Endothelial cell (in vitro differentiated cells): ENCODE measurements around the gene HDAC5. TPM values are rescaled to one million over a fixed set of nuclear protein-coding genes. Genes with fewer than 3 reads are reported as not detected.

Experiments used
- DNase-seq: peaks from one replicate; pipeline ENCODE4 v3.0.0; 2021; ENCODE audit warnings: low spot score
- H3K27ac Mint-ChIP-seq: one replicate; pipeline ENCODE4 v1.8.0; 2021; ENCODE audit warnings: mixed read lengths, inconsistent platforms; ENCODE audit not compliant: unreplicated experiment
- H3K27me3 Mint-ChIP-seq: one replicate; pipeline ENCODE4 v1.8.0; 2021; ENCODE audit warnings: mild to moderate bottlenecking, moderate library complexity, mixed read lengths, inconsistent platforms; ENCODE audit not compliant: unreplicated experiment
- H3K36me3 Mint-ChIP-seq: one replicate; pipeline ENCODE4 v1.8.0; 2021; ENCODE audit warnings: mild to moderate bottlenecking, low read depth, mixed read lengths, inconsistent platforms; ENCODE audit not compliant: unreplicated experiment
- H3K4me1 Mint-ChIP-seq: one replicate; pipeline ENCODE4 v1.8.0; 2021; ENCODE audit warnings: mild to moderate bottlenecking, mixed read lengths, inconsistent platforms; ENCODE audit not compliant: unreplicated experiment
- H3K4me3 Mint-ChIP-seq: one replicate; pipeline ENCODE4 v1.8.0; 2021; ENCODE audit warnings: mild to moderate bottlenecking, mixed read lengths, inconsistent platforms; ENCODE audit not compliant: unreplicated experiment
- H3K9me3 Mint-ChIP-seq: one replicate; pipeline ENCODE4 v1.8.0; 2021; ENCODE audit warnings: mixed read lengths, inconsistent platforms; ENCODE audit not compliant: unreplicated experiment
- CTCF ChIP-seq: fragments of 200-600 bp; sonication (generic); IDR thresholded peaks from one replicate; pipeline ENCODE4 v1.5.0; 2021; ENCODE audit warnings: antibody characterized with exemption; ENCODE audit not compliant: unreplicated experiment
- total RNA-seq: library from RNA; stranded (reverse); fragmentation: NEBNext Ultra II Directional; extraction: Animal tissue kit (Norgen Biotek cat#: 25700); gene quantifications from one replicate; pipeline ENCODE4 v1.2.1, GENCODE V29; 2021; ENCODE audit not compliant: unreplicated experiment

The HDAC5 gene
- total RNA-seq, 1 donor from 2014 or later = 51.4 TPM

GRCh38 chr17:44033861-44034408 is 89.5 kb downstream of the HDAC5 start:
- peak overlapping the region; percentile 33 for H3K27ac Mint-ChIP-seq
- peaks cover 2% of the 10 kb centered on the region for H3K27me3 Mint-ChIP-seq
- no peak for TF ChIP-seq CTCF
- H3K36me3 Mint-ChIP-seq = peaks cover 36% of the 10 kb centered on the region
- H3K4me3 Mint-ChIP-seq = no peak overlapping the region
- DNase-seq = no peak
- no peaks in the 10 kb centered on the region for H3K9me3 Mint-ChIP-seq
- peaks cover 19% of the 10 kb centered on the region for H3K4me1 Mint-ChIP-seq

- DNase-seq = no peak
- Mint-ChIP-seq H3K9me3 (no peaks in the 10 kb centered on the region), H3K27ac (no peak overlapping the region), H3K27me3 (peaks cover 2% of the 10 kb centered on the region), H3K36me3 (peaks cover 26% of the 10 kb centered on the region), H3K4me1 (peaks cover 20% of the 10 kb centered on the region), H3K4me3 (no peak overlapping the region)
- TF ChIP-seq CTCF = no peak
These were observed 93.0 kb downstream of the HDAC5 start for GRCh38 chr17:44030482-44030881.

GRCh38 chr17:44029736-44030135 is 93.7 kb downstream of the HDAC5 start:
- peaks cover 23% of the 10 kb centered on the region for H3K4me1 Mint-ChIP-seq
- H3K9me3 Mint-ChIP-seq = no peaks in the 10 kb centered on the region
- peaks cover 2% of the 10 kb centered on the region for H3K27me3 Mint-ChIP-seq
- no peak for TF ChIP-seq CTCF
- DNase-seq = no peak
- peaks cover 26% of the 10 kb centered on the region for H3K36me3 Mint-ChIP-seq
- H3K4me3 Mint-ChIP-seq = no peak overlapping the region
- H3K27ac Mint-ChIP-seq = peak overlapping the region; percentile 2

Other genes starting within 250 kb of the HDAC5 start
- gene MPP2, start 216.1 kb downstream of the HDAC5 start, total RNA-seq = 8.4 TPM
- not detected for gene PPY, start 181.2 kb downstream of the HDAC5 start, total RNA-seq
- gene PYY, start 169.7 kb downstream of the HDAC5 start, total RNA-seq = not detected
- 1.2 TPM for gene NAGS, start 119.0 kb downstream of the HDAC5 start, total RNA-seq
- gene TMEM101, start 108.7 kb downstream of the HDAC5 start, total RNA-seq = 32.1 TPM
- 63.0 TPM for gene LSM12, start 57.0 kb downstream of the HDAC5 start, total RNA-seq
- gene G6PC3, start 52.9 kb downstream of the HDAC5 start, total RNA-seq = 113 TPM
- gene HROB, start 18.3 kb upstream of the HDAC5 start, total RNA-seq = 6.1 TPM
- not detected for gene ASB16, start 47.1 kb upstream of the HDAC5 start, total RNA-seq
- gene TMUB2, start 63.3 kb upstream of the HDAC5 start, total RNA-seq = 39.2 TPM
- gene ATXN7L3, start 76.2 kb upstream of the HDAC5 start, total RNA-seq = 152 TPM
- gene UBTF, start 96.0 kb upstream of the HDAC5 start, total RNA-seq = 63.8 TPM
- gene SLC4A1, start 144.5 kb upstream of the HDAC5 start, total RNA-seq = not detected
- gene RUNDC3A, start 185.0 kb upstream of the HDAC5 start, total RNA-seq = 0.82 TPM
- 124 TPM for gene SLC25A39, start 201.2 kb upstream of the HDAC5 start, total RNA-seq
- gene GRN, start 221.7 kb upstream of the HDAC5 start, total RNA-seq = 904 TPM
- 53.7 TPM for gene FAM171A2, start 240.2 kb upstream of the HDAC5 start, total RNA-seq